Upper lobe of left lung (tissue), 6 donors: Measurements from ENCODE around the gene C2orf81. TPM values are rescaled to one million over a fixed set of nuclear protein-coding genes. Genes with fewer than 3 reads are reported as not detected.

Experiments
- ATAC-seq, 2 donors: fragments of 200-7000 bp; cut with Tn5 transposase; one replicate each; pipeline ENCODE4 v1.9.1; 2022; ENCODE audit warnings: mild to moderate bottlenecking in 2 of 2, moderate library complexity in 2 of 2; ENCODE audit not compliant: low FRiP score in 2 of 2
- DNase-seq, 2 donors: peaks; one replicate each; pipeline ENCODE4 v3.0.0-alpha.2; 2019 to 2020
- H3K27ac ChIP-seq, 4 donors: fragments of 200-600 bp; sonication (generic); one replicate each; pipeline ENCODE4 v1.5.1; 2016 to 2019
- H3K27me3 ChIP-seq, 4 donors: fragments of 200-600 bp; sonication (generic); one replicate each; pipeline ENCODE4 v1.5.1; 2017 to 2019
- H3K36me3 ChIP-seq, 4 donors: fragments of 200-600 bp; sonication (generic); one replicate each; pipeline ENCODE4 v1.5.1; 2016 to 2019
- H3K4me1 ChIP-seq, 4 donors: fragments of 200-600 bp; sonication (generic); one replicate each; pipeline ENCODE4 v1.5.1; 2018 to 2019
- H3K4me3 ChIP-seq, 4 donors: fragments of 200-600 bp; sonication (generic); one replicate each; pipeline ENCODE4 v1.5.1; 2017 to 2019; ENCODE audit warnings: mild to moderate bottlenecking in 2 of 4, moderate library complexity in 1 of 4
- H3K9me3 ChIP-seq, 4 donors: fragments of 200-600 bp; sonication (generic); one replicate each; pipeline ENCODE4 v1.5.1; 2018 to 2019
- CTCF ChIP-seq, 6 experiments: fragments of 450-650 bp in 4 of 6; fragments of 200-600 bp in 2 of 6; sonication (generic) in 2 of 6; IDR thresholded peaks; one replicate each; pipeline ENCODE4 v1.5.1; 2016 to 2019; ENCODE audit warnings: antibody characterized with exemption in 6 of 6
- EP300 ChIP-seq, 4 donors: sonication (generic); formaldehyde crosslinking; IDR thresholded peaks; one replicate each; pipeline ENCODE4 v1.5.1; 2017; ENCODE audit warnings: antibody characterized with exemption in 4 of 4, control low read depth in 2 of 4
- POLR2A ChIP-seq, 4 donors: fragments of 450-650 bp; IDR thresholded peaks; one replicate each; pipeline ENCODE4 v1.5.1; 2016 to 2017; ENCODE audit warnings: antibody characterized with exemption in 4 of 4, mild to moderate bottlenecking in 2 of 4
- POLR2AphosphoS5 ChIP-seq, 2 donors: sonication (generic); formaldehyde crosslinking; IDR thresholded peaks; one replicate each; pipeline ENCODE4 v1.5.1; 2017; ENCODE audit warnings: antibody characterized with exemption in 2 of 2
- WGBS, 2 donors: methylation state at CpG; one replicate each; pipeline ENCODE4 v1.1.5; 2017 to 2018; 5-methylcytosine and 5-hydroxymethylcytosine counted together
- total RNA-seq, 6 donors: library from RNA; depleted of rRNA in 4 of 6; stranded (reverse); fragments of >200 nt in 4 of 6; gene quantifications; one replicate each; pipeline versions ENCODE4 v1.1.0 to v1.2.1, GENCODE V29; 2016 to 2021
- donor health status: DM: no; HTN: no; CAD: no; lungs with moderate emphysema.
- donor health status: DM: no; HTN: yes; CAD: no; lungs with severe emphysema.

Gene C2orf81
- total RNA-seq, 6 donors from 2014 or later: 2.6 to 12.3 (median 5.7) TPM

DNA sequence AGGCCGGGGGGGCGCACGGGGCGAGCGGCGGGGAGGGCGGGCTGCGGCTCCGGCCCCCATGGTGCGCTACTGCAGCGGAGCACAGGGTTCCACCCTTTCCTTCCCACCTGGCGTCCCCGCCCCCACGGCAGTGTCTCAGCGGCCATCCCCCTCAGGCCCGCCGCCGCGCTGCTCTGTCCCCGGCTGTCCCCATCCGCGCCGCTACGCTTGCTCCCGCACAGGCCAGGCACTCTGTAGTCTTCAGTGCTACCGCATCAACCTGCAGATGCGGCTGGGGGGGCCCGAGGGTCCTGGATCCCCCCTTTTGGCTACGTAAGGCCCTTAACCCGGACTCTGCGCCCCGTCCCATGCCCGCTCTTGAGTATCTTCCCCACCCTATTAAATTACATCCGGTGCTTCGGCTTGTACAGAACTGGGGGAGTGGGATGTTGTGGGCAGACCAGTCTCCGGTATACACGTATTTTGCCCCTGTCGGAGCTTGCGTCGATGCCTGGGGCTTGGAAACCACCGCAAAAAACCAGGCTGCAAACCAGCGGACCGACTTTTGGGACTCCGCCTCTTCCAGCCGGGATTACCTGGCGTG is 36.2 kb upstream of the C2orf81 start:
- DNase-seq (peak; percentile 77 to 93), ATAC-seq (peak; percentile 43 to 58)
- no peaks in the 10 kb centered on the region for H3K9me3 ChIP-seq
- TF ChIP-seq CTCF (IDR thresholded peaks at IDR 0.05) (peak in 1 of 6 experiments; percentile 10), EP300 (IDR thresholded peaks at IDR 0.05) (no peak), POLR2A (IDR thresholded peaks at IDR 0.05) (peak in 3 of 4 donors; percentile 71 to 92 (median 92)), POLR2AphosphoS5 (IDR thresholded peaks at IDR 0.05) (peak; percentile 81 to 89)
- H3K27ac ChIP-seq: peak overlapping the region; percentile 94 to 99 (median 98)
- H3K36me3 ChIP-seq: peaks cover 0 to 20% (median 11%) of the 10 kb centered on the region in 4 donors
- WGBS, 2 donors: 0 to 1% methylated on average over 16 to 32 of the region's 46 CpGs
- H3K4me3 ChIP-seq: peak overlapping the region; percentile 66 to 87 (median 76)
- no peaks in the 10 kb centered on the region for H3K27me3 ChIP-seq
- peaks cover 32 to 50% (median 34%) of the 10 kb centered on the region in 4 donors for H3K4me1 ChIP-seq

DNA sequence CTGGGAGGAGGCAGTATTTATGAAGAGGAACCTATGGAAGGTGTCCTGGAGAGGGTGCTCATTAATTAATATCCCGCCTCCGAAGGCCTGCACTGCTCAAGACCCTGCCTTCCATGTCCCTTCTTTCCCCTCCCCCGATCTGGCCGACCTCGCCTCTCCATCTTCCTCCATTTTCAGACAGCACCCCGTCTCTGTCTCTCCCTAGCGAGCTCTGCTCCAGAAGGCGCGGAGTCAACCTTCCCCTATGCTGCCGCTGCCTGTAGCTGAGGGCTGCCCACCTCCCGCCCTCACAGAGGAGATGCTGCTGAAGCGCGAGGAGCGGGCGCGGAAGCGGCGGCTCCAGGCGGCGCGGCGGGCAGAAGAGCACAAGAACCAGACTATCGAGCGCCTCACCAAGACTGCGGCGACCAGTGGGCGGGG is 35.7 kb upstream of the C2orf81 start:
- Histone ChIP-seq H3K36me3 (peaks cover 0 to 15% (median 6%) of the 10 kb centered on the region in 4 donors), H3K27me3 (no peaks in the 10 kb centered on the region), H3K4me1 (peaks cover 32 to 50% (median 34%) of the 10 kb centered on the region in 4 donors), H3K4me3 (peak overlapping the region; percentile 66 to 87 (median 76)), H3K9me3 (no peaks in the 10 kb centered on the region), H3K27ac (peak overlapping the region; percentile 94 to 99 (median 98))
- 2 to 3% methylated on average over 11 to 22 of the region's 27 CpGs for WGBS, 2 donors
- peak in 1 of 2 donors; percentile 38 for ATAC-seq
- no peak for DNase-seq
- TF ChIP-seq CTCF (IDR thresholded peaks at IDR 0.05) (no peak), POLR2AphosphoS5 (IDR thresholded peaks at IDR 0.05) (no peak), POLR2A (IDR thresholded peaks at IDR 0.05) (no peak), EP300 (IDR thresholded peaks at IDR 0.05) (no peak)

- 1 to 3% methylated on average over 17 to 36 of the region's 40 CpGs for WGBS, 2 donors
- peak within 1 kb of the TSS; percentile 40 to 82 (median 73) for H3K27ac ChIP-seq
Observed at GRCh38 chr2:74454654-74455511, 33.5 kb upstream of the C2orf81 start, which contains the start of gene INO80B. INO80B (plus strand) TSS chr2:74455087; CDS start chr2:74455117, 30 bp downstream.

More at GRCh38 chr2:74454654-74455511, 33.5 kb upstream of the C2orf81 start, which contains the start of gene INO80B:
- Histone ChIP-seq H3K4me3 (peak within 1 kb of the TSS; percentile 62 to 82 (median 75)), H3K27me3 (no peaks in the 10 kb centered on the region), H3K36me3 (no peaks in the 10 kb centered on the region), H3K9me3 (no peaks in the 10 kb centered on the region), H3K4me1 (peaks cover 32 to 46% (median 34%) of the 10 kb centered on the region in 4 donors)
- peak in 1 of 4 donors; percentile 52 for TF ChIP-seq POLR2A (IDR thresholded peaks at IDR 0.05)
- peak in 2 of 6 experiments; percentile 4 to 7 for TF ChIP-seq CTCF (IDR thresholded peaks at IDR 0.05)
- peak in 1 of 4 donors; percentile 68 for TF ChIP-seq EP300 (IDR thresholded peaks at IDR 0.05)
- peak; percentile 94 to 96 for TF ChIP-seq POLR2AphosphoS5 (IDR thresholded peaks at IDR 0.05)
- DNase-seq (peak in 1 of 2 donors; percentile 96), ATAC-seq (peak; percentile 87 to 91)
